Measurements from ENCODE around the gene STS.

STS gene

GRCh38 chrX:7153231-7153630 lies 5.7 kb downstream of the STS start:
- TF ChIP-seq, protein P1, sequence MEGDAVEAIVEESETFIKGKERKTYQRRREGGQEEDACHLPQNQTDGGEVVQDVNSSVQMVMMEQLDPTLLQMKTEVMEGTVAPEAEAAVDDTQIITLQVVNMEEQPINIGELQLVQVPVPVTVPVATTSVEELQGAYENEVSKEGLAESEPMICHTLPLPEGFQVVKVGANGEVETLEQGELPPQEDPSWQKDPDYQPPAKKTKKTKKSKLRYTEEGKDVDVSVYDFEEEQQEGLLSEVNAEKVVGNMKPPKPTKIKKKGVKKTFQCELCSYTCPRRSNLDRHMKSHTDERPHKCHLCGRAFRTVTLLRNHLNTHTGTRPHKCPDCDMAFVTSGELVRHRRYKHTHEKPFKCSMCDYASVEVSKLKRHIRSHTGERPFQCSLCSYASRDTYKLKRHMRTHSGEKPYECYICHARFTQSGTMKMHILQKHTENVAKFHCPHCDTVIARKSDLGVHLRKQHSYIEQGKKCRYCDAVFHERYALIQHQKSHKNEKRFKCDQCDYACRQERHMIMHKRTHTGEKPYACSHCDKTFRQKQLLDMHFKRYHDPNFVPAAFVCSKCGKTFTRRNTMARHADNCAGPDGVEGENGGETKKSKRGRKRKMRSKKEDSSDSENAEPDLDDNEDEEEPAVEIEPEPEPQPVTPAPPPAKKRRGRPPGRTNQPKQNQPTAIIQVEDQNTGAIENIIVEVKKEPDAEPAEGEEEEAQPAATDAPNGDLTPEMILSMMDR (IDR thresholded peaks at IDR 0.05): no peak

DNA sequence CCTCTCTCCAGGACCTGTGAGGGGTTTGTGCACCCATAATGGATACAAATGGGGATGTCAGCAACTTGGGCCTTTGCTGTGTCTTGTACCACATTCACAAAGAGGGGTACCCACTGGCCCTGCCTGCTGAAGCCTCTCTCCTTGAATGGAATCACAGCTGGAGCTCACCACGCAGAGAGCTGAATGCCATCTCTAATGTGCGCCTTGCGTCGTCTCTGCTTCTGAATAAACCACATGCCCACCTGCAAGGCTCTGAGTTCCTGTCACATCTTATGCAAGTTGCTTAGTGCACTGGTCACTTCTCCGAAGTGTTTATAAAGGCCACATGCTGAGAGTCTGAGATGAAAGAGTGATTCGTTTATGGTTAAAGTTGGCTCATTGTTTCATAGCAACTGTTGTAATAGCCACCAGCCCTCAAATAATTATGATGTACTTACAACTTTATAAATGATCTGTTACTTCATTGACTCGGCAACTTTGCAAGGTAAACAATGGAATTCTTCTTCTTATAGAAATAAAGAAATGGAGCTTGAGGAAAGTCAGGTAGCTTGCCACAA lies 6.6 kb downstream of the STS start:
- TF ChIP-seq, protein P1 (IDR thresholded peaks at IDR 0.05): no peak

DNA sequence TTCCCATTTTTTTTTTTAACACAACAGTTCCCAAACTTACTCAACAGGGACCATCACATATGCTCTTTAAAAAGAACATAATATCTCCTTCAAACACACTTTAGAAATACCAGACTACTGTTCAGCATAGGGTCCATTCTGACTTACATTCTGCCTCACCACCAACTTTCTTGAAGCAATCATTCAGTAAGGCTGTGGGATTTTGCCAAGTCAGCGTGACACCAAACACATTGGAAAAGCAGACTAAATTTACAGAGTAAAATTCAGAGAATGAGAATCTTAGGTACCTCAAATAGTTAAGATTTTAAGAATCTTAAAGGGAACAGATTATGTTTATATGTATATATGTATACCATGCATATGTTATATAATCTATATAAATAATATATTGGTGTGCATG lies 7.7 kb downstream of the STS start:
- TF ChIP-seq, protein P1 (IDR thresholded peaks at IDR 0.05): no peak

DNA sequence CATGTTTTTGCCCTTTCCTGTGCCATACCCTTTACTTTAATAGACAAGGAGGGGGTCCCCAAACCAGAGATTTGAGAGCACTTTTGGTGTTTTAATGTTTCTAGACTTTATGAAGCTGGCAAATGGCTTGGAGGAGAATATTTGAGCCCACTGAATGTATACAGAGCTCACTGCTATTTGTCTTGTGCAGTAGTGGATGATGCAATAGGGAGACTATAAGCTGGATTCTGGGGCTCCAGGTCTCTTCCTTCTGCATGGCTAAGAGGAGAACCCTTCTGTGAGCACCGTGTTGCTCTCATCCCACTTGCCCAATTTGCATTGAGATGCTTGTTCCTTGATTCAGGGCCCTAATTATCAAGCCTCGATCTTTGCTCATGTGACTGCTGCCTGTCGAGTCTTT lies 9.4 kb downstream of the STS start:
- TF ChIP-seq, protein P1 (IDR thresholded peaks at IDR 0.05): no peak

- TF ChIP-seq, protein P1 (IDR thresholded peaks at IDR 0.05): no peak
These were observed 11.0 kb downstream of the STS start for GRCh38 chrX:7158468-7158990.

- TF ChIP-seq, protein P1 (IDR thresholded peaks at IDR 0.05): no peak
These were observed 11.8 kb downstream of the STS start for GRCh38 chrX:7159149-7159861.

- TF ChIP-seq, protein P1 (IDR thresholded peaks at IDR 0.05): no peak
These were observed 15.7 kb downstream of the STS start for GRCh38 chrX:7163146-7163677.

All from LNCAP (cell line).